Measurements from ENCODE around the gene SUCLG1. TPM values are rescaled to one million over a fixed set of nuclear protein-coding genes. Genes with fewer than 3 reads are reported as not detected.

SUCLG1 gene
- total RNA-seq, result 216 TPM
- long read RNA-seq, transcript SUCLG1-201 (9 exons, 1,475 nt), result major isoform, 363 of 384 reads
- long read RNA-seq, partial matches to known transcripts, result 15 of 384 reads
- long read RNA-seq, other reads (novel, unspliced or antisense), result 5 of 384 reads

DNA sequence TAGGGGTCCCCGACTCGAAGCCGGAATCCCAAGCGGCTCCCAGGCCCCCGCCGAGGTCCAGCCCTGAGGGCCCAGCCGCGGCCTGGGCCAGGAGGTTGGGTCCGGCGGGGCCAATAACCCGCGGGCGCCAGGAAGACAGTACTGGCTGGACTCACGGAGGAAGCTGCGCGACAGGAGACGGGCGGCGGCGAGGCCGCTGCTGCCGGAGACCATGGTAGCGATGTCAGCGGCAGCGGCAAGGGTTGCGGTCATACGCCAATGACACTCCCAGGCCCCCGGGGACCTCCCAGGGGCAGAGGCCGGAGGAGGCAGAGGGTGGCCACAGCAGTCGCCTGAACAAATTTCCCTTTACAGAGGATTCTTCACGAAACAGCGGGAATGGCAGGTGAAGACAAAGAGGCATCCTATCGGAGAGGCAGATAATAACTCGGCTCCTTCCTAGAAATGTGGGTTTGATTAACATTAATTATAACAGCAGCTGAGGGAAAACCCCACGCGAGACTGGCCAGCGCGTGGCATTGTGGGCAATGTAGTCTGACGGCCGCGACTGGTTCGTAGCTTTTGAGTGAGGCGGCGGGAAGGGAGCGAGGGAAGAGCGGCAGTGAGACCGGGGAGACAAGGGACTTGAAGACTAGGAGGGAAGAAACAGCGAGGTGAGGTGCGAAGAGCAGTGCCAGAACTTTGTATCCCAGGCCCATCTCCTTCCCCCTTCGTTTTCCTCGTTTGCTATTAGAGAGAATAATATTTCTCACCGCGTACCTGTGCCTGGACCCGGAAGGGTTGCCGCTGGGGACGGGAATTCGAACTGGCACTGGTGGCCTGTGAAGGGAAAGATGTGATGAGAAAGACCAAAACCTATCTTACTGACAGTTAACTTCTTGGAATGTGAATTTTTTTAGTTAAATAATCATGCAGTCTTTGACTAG, at the start of gene SUCLG1:
SUCLG1 (minus strand) TSS at position 263 of the 926 bp plus-strand sequence; CDS start at position 252, 11 bp downstream.
- intact Hi-C loops (cut with DNase I), result no loop called here
- peak; percentile 95 for DNase-seq (ENCODE audit: low spot score)

DNA sequence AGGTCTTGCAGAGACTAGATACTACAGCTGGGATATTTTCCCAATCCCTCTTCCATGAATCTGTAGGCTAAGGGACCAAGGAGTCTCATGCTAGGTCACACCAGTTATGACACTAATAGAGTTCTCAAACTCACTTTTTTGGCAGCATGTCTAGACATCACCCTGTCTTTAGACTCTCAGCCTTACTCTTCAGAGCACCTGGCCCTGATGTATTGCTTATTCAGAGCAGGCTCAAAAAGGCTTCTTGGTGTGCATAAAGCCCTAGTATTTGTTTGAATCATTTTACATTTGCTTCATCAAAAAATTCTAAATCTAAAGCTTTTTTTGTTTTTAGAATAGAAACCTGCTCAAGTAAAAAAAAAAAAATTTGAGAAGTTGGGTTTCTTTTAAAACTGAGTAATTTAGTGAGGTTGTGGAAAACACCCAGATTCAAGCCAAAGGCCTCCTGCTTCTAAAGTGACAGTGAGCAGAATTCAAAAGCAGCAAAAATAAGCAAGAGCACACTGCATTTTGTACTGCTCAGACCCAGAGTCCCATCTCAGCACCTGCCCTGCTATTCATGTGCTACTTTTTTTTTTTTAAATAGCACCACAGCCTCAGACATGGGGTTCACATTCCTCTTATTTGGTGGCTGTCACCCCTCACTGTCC, 39.2 kb upstream of the SUCLG1 start:
- intact Hi-C loops (cut with DNase I), result loop anchor here (10.0 kb wide), 1 partner anchor 387 kb away; the partner anchor contains the start of gene TRABD2A
- DNase-seq (ENCODE audit: low spot score), result no peak

DNA sequence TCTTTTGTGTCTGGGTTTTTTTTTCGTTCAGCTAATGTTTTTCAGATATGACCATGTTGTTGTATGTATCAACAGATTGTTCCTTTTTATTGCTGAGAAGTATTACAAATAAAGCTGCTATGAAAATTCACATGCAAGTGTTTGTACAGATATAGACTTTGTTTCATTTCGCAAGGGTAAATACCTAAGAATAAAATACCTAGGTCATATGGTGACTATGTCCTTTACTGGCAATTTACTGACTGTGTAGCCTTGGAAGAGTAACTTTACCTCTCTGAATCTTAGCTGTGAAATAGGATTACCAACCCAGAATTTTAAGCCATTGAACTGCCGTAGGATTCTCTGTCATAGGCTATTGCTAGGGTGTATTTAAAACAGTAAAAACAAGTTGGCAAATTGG, 38.2 kb upstream of the SUCLG1 start:
- intact Hi-C loops (cut with DNase I), result loop anchor here (10.0 kb wide), 1 partner anchor 388 kb away; the partner anchor contains the start of gene TRABD2A
- no peak for DNase-seq (ENCODE audit: low spot score)

DNA sequence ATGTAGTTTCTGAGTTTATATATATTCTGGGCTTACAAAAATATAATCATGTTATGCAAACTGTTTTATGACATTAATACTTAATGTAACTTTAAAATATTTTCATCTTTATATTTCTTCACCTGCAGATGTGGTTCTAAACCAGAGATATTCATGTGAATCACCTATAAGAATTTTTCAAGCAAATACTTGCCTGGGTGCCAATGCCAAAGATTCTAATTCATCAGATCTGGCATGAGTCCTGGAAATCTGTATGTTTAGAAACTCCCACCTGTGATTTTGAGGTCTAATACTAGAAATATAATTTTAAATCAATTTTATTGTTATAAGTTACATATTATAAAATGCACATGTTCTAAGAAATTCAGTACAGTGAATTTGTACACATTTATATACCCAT, 37.3 kb upstream of the SUCLG1 start:
- intact Hi-C loops (cut with DNase I), result loop anchor here (10.0 kb wide), 1 partner anchor 388 kb away; the partner anchor contains the start of gene TRABD2A
- no peak for DNase-seq (ENCODE audit: low spot score)

DNA sequence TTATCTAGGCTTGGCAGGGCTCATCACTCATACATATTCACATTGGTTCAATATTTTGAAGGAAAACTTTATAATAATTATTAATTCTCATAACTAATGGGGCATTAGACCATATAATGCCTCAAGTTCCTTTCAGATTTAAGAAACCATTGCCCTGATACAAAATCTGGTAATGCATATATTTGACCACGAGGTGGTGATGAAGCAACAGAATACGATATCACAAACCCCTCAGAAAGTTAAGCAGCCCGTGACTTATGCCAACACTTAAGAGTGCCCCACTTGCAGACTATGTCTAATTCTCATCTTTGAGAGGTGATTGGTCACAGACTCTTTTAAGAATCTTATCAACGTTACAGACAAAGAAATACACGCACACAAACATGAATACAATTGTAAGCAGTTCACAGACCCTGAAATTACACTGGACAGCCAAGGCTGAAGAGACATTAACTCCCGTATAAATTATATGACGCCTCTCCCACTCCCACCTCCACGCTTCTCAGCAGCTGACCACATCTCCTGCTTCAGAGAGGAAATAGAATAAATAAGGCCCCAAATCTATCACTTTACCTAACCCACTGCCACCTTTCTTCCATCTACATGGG, 36.6 kb upstream of the SUCLG1 start:
- intact Hi-C loops (cut with DNase I), result loop anchor here (2.0 to 10.0 kb wide), 3 partner anchors 135 to 431 kb away; partner anchors contain the start of gene TRABD2A
- DNase-seq (ENCODE audit: low spot score), result no peak

DNA sequence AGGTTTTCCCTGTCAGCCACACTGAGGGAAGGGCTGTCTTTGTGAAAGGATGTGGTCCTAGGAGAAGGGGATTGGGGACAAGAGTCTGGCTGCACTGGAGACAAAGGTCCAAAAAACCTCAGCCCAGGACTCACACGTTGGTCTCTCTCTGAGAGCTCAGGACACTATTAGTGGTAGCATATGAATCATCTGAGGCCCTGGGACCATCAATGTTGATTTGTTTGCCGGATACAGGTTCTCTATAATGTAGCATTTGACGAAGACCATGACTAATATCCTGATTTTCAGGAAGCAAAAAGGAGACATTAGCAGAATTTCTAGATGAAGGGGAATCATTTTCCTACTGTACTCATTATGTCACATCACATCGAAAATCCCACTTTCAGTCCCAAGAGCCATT, 35.0 kb upstream of the SUCLG1 start:
- intact Hi-C loops (cut with DNase I), result loop anchor here (2.0 to 10.0 kb wide), 3 partner anchors 137 to 433 kb away; partner anchors contain the start of gene TRABD2A
- DNase-seq (ENCODE audit: low spot score), result no peak

DNA sequence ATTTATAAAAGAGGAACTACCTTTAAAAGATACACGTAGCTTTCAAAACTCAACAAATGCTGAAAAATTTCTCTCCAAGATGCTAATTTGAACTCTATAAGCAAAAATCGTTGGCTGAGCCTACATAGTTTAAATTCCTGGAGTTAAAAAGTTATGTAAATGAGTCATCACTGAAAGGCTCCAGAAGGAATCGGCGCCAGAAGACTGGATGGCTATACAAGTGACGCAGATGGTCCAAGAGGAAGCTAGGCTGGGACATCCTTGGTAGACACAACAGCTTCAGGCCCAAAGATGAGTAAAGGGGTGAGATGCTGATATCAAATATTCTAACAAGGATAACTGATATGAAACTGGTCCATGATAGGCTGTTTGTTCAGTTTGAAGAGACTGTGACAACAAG, 34.4 kb upstream of the SUCLG1 start:
- intact Hi-C loops (cut with DNase I), result loop anchor here (10.0 kb wide), 1 partner anchor 391 kb away; the partner anchor contains the start of gene TRABD2A
- DNase-seq (ENCODE audit: low spot score), result no peak

DNA sequence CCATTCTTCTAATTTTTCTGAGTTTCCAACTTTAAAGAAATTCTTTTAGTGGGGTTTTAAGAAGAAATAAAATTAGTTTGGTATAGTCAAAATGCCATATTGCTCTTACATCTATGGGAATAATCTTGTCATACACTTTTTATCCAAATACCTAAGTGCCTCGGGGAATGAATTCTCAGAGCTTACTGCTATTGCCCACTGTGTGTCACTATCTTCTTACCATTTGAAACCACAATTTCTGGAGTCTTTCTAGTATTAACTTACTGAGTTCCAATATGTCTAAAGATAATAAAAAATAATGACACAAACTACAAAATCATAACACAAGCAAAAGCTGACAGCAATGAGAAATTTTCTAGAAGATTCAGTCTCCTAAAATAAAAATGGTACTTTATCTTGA, 33.5 kb upstream of the SUCLG1 start:
- no peak for DNase-seq (ENCODE audit: low spot score)
- intact Hi-C loops (cut with DNase I), result loop anchor here (10.0 kb wide), 1 partner anchor 392 kb away; the partner anchor contains the start of gene TRABD2A

DNA sequence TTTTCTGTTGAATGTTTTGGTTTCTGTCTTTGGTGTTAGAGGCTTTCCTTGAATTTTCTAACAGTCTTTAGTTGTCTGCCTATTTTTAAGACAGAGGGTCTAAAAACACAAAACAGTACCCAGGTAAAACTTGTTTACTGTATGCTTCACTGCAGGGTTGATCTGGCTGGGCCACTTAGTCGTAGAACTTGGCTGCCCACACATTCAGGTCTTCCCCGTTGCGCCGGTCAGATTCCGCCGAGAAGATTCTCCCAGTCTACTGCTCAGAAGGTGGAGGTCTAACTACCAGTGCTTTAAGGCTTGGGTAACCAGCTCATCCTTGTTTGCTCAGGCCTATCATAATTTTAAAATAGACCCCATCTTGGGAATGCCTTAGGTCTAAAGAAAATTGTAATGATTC, 32.7 kb upstream of the SUCLG1 start:
- DNase-seq (ENCODE audit: low spot score), result no peak
- intact Hi-C loops (cut with DNase I), result loop anchor here (10.0 kb wide), 1 partner anchor 393 kb away; the partner anchor contains the start of gene TRABD2A

DNA sequence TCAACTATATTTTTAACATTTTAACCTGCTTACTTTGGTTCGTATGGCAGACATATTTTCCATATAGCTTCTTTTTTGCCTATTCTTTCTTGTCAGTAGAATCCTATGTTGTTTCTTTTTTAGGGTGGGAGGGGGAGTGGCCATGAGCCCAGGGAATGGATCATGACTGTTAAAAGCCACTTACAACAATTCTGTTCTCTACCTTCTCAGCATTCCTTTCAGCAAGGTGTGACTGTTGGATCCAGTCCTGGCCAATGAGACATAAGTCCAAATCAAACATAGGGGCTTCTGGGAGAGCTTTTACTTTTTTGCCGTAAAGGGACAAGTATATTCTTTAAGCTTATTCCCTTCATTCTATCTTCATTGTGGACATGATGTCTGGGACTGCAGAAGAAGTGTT, 32.2 kb upstream of the SUCLG1 start:
- intact Hi-C loops (cut with DNase I), result loop anchor here (10.0 kb wide), 1 partner anchor 394 kb away; the partner anchor contains the start of gene TRABD2A
- no peak for DNase-seq (ENCODE audit: low spot score)

DNA sequence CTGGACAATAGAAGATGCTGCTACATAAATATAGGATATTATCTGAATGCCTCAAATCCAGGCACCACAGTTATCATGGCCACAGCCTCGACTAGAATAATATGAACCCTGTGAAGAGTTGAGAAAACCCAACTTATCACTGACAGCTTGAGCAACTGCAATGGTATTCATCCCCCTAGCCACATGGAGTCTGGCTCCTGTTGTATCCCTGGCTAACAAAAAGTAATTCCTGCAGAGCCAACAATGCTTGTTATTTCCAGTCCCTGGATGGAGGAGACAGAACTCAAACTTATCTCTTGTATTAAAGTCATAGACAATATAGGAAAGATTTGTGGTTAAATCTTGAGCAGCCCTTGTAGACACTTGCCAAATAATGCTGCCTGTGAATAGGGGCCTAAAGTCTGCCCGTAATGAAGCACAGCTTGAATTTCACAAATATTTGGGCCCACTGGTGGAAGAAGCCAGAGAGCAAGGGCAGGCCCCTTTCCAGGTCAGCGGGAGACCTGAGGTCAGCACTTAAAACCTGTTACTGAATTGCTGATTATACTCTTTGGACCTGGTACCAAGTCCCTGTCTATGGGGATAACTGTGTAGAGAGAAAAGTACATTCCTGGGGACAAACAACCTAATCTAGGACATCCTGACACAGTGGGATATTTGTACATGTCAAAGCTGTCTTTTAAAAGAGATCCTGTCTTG, 28.4 kb upstream of the SUCLG1 start:
- DNase-seq (ENCODE audit: low spot score), result no peak
- intact Hi-C loops (cut with DNase I), result no loop called here

DNA sequence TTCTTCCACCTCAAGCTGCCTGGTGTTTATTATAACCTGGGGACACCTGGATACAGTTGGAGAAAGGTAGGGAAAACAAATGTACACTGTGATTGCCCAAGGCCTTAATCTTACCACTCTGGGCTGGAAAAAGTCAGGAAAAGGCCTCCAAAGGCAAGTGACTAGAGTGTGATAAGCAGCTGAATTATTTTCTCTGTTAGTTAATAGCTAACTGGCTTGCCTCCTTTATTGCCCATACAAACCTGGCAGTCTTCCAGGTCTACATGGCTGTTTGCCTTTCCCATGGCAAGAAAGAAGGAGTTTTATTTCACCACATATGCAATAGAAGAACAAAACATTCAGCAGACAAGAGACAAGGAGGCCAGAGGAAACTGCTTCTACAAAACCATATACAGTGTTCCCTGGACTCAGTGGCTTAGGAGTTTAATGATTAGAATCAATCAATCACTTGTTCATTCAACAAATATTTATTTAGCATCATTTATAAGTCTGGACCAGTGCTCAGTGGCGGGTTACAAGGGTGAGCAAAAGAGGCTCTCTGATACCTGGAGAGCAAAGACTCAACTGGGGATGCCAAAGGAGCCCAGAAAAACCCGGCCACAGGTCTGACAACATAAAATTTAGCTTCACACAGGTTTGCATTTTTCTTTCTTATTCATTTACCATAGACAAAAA, 27.5 kb upstream of the SUCLG1 start:
- DNase-seq (ENCODE audit: low spot score), result no peak
- intact Hi-C loops (cut with DNase I), result no loop called here

DNA sequence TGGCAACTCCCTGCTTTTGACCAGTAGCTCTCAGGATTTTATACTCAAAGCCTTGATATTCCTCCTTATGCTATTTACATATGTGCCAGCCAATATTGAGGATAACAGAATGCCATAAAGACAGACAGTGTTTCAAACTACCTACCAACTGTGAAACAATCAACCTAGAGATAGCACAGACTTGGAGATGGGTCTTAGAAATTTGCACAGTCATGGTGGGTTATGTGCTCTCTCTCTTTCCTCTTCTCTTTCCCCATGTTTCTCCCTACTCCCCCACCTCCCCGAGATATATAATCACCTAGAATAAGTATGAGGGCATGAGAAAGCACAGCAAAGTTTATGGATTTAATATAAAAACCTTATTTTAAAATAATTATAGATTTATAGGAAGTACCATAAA, 24.2 kb upstream of the SUCLG1 start:
- intact Hi-C loops (cut with DNase I), result no loop called here
- DNase-seq (ENCODE audit: low spot score), result no peak

DNA sequence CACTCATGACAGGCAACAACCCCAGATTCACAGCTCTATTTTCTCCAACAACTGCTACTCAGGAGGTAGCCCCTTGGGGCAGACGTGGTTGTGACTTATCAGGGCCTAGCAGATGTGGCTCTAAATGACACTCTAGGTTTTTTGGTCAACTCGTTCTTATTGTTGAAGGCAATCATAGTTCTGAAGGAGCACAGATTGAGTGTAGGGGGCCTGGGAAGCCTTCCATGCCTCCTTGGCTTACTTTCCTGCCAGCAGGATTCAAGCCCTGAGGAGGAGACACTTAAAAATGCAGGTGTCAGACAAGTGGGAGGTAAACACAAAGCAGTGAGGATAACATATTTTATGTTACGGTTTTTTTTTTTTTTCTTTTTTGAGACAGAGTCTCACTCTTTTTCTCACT, 23.5 kb upstream of the SUCLG1 start:
- no peak for DNase-seq (ENCODE audit: low spot score)
- intact Hi-C loops (cut with DNase I), result no loop called here

DNA sequence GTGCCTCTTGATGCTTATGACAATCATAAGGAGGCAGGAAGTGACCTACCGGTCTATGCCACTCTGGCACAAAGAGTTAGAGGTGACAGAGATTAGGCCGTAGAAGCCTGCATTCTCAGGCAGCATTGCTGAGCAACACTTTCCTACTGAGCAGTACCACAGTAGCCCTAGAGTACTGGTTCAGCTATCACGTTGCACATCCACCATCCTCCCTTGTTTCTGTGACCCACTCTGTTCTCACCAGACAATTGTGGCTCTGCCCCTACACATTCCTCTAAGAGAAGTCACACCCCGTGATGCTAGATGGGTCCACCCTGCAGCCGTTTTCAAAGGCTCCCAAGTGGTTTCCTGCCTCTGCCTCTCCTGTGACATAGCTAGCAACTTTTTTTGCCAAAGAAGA, 22.6 kb upstream of the SUCLG1 start:
- intact Hi-C loops (cut with DNase I), result no loop called here
- no peak for DNase-seq (ENCODE audit: low spot score)

DNA sequence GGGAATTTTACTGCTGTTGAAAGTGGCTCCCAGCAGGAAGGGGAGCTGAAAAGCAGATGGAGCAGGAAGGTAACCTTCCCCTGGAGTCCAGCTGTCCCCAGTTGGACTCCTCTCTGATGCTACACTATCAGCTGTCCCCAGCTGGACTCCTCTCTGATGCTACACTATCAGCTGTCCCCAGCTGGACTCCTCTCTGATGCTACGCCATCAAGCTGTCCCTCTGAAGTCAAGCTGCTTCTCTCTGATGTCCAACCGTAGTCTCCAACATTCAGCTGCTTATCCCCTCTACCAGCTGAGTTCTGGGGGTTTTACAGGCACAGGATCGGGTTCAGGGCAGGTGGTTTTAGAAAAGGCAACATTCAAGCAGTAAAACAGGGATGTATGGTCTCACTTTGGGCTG, 19.8 kb upstream of the SUCLG1 start:
- intact Hi-C loops (cut with DNase I), result no loop called here
- no peak for DNase-seq (ENCODE audit: low spot score)

DNA sequence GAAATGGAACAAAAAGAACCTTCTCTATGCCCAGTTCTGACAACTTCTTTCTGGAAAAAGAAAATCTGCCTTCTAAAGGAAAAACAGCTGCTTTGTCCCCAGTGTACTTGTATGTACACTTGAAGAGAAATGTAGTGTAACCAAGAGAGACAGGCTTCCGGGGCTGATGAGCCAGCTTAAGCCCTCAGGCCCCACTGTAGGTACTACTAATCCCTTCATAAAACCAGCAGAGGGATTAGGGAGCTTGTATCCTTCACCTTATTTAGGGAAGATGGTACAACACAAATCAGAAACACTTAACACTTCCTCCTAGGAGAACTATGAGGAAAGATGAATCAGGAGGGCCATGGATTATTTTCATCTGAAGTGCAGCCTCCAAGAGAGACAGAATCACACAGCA, 18.8 kb upstream of the SUCLG1 start:
- intact Hi-C loops (cut with DNase I), result no loop called here
- DNase-seq (ENCODE audit: low spot score), result no peak

DNA sequence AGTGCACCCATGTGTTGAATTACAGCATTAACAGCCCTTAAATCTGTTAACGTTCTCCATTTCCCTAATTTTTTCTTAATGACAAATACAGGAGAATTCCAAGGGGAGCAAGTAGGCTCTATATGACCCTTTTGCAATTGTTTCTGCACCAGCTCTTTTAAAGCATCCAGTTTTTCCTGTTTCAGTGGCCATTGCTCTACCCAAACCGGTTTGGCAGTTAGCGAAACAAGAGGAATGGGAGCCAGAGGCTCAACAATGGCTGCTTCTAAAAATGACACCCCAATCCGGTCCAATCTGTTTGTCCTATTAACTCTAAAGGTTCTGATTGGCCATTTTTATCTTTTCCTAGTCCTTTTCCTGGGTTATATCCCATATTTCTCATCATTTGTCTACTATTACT, 15.1 kb upstream of the SUCLG1 start:
- intact Hi-C loops (cut with DNase I), result no loop called here
- DNase-seq (ENCODE audit: low spot score), result no peak

Data from cardiac septum (tissue), 1 donor.